Left lobe of liver (tissue), 2 donors: ENCODE measurements around the gene GTPBP10. TPM values are rescaled to one million over a fixed set of nuclear protein-coding genes. Genes with fewer than 3 reads are reported as not detected.
A peak's percentile ranks its signal among the peaks of the same experiment; 100 is the strongest.

ENCODE experiments used
- ATAC-seq: fragments of 200-7000 bp; cut with Tn5 transposase; one replicate; pipeline ENCODE4 v1.9.1; 2020; ENCODE audit warnings: mild to moderate bottlenecking, moderate library complexity
- DNase-seq: peaks from one replicate; pipeline ENCODE4 v3.0.0-alpha.2; 2020; ENCODE audit warnings: low spot score
- total RNA-seq: library from RNA; stranded (reverse); gene quantifications from one replicate; pipeline ENCODE4 v1.2.1, GENCODE V29; 2021
- donor health status: DM: no; HTN: no; CAD: no; lungs with moderate emphysema.
- donor health status: DM: no; HTN: yes; CAD: no.

The GTPBP10 gene
- total RNA-seq, 1 donor from 2014 or later = 16.7 TPM

DNA sequence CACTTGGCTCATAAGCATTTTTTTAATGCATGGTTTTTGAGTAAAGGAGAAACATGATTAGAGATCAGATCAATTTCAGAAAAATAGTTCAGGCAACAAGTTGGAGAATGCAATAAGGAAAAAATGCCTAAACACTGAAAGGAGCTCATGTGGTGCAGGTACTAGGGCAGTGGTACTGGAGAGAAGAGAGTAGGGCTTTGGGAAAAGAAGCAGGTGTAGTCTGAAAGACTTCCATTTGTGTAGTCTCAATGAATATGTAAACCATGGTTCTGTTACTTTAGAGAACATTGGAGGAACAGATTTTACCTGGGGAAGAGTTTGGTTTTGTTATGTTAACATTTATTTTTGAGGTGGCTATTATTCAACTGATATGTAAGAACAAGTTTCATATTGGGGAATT lies 5.5 kb downstream of the GTPBP10 start:
- no peak for DNase-seq
- ATAC-seq = no peak

DNA sequence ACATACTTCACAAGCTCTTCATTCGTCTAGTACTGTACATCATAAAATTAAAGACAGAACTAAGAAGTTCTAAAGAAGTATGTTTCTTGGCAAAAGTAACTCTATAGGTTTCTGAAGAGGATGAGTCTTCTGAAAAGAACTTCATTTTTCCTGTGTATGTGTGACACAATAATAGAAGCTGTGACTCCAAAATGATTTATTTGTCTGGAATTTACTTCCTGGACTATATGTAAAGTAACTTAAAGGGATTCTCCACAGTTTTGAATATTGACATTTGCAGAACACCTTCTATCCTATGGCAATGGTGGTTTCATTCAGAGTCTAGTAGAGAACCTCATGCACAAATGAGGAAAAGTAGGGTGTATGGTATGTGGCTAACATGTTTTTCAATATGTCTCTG lies 36.9 kb downstream of the GTPBP10 start:
- no peak for ATAC-seq
- DNase-seq = no peak

DNA sequence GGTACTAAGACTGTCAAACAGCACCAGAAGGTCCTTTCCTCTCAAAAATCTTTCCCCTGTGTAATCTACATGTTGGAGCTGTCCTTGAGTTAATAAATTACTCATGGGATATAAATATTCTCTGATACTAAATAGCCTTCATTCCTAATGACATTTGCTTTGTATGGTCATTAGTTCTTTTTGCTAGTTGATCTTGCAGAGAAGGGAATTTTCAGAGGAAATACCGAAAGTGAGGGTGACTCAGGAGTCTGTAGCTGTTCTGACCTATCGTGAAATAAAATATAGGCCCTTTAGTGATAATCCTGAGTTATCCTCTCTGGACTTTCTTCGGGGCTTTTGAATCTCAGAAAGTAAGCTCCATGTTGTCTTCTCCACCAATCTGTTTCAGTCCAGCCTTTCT lies 37.3 kb downstream of the GTPBP10 start:
- DNase-seq (no peak), ATAC-seq (no peak)

DNA sequence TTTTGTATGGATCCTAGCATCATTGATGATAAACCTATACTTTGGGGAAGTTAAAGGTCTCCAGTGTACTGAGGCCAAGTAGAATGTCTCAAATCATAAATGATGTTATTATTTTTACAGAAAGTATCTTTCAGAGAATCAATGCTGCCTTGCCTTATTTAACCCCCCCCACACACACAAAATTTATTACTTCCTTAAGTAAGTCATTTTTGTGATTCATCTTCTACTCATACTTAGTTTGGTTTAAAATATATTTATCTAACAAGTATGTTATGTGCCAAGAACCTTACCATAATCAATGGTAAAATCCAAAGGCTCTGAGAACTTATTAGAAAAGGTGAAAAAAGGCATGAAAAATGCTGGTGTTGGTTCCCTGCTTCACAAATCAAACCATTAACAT lies 37.9 kb downstream of the GTPBP10 start:
- ATAC-seq = no peak
- no peak for DNase-seq

DNA sequence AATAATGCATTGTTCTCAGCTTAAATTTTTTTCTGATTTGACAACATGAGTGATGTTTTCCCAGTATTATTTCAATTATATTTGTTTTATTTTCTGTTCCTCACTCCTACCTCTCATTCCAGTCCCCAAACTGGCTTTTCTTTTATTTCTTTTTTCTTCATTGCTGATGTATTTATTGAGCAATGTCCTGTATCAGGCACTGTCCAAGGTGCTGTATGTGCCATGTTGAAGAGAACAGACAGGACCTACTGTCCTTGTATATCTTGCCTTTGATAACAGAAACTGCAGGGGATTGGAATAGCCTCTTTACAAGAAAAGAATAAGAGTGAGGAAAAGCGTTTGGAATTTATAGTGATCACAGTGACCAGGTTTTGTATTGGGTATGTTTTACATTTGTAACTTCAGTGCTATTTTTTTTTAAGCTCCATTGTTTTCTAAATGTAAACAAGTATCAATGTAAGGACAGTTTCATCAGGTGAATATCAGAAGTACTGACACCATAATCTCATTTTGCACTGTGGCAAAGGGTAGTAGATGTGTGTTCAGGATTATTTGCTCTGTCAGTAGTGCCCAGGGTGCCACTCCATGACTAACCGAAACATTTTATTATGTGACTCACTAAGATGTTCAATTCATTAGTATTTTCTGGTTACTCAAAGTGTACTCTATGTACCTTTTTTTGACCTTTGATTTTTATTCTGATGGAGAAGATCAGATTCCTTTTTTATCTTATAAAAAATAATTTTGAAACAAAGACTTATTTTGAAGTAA lies 41.1 kb downstream of the GTPBP10 start:
- ATAC-seq = peak; percentile 27

DNA sequence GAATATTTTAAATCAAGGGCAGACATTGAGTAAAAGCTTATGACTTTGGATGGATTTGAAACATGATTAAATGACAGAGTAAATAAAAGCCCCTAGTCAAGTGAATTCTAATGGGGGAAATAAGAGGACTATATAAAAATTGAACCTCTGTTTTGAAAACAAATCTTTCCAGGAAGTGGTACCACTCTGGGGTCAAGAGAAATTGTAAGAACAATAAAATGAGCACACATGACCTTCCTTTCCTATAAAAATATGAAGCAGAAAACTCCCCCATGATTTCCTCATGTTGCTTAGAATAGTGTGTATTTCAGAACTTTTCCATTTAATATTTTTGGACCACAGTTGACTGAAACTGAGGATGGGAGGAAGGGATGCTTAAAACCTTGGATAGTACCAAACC lies 44.4 kb downstream of the GTPBP10 start:
- DNase-seq = no peak
- no peak for ATAC-seq

More for the DNA sequence above, 41.1 kb downstream of the GTPBP10 start:
- no peak for DNase-seq

DNA sequence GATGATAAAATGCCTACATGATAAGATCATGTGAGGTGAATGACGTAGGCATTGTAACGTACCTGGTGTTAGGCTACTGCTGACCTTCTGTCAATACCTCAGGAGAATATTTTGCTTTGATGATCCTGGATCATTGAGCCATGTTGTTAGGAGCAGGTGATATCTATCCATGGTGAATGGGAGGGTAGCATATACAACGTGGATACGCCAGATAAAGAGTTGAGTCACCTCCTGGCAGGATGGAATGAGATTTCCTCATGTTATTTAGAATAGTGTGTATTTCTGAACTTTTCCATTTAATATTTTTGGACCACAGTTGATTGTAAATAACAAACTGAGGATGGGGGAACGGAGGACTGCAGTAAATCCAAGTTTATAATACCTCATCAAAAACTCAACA lies 45.0 kb downstream of the GTPBP10 start:
- ATAC-seq (no peak), DNase-seq (no peak)

DNA sequence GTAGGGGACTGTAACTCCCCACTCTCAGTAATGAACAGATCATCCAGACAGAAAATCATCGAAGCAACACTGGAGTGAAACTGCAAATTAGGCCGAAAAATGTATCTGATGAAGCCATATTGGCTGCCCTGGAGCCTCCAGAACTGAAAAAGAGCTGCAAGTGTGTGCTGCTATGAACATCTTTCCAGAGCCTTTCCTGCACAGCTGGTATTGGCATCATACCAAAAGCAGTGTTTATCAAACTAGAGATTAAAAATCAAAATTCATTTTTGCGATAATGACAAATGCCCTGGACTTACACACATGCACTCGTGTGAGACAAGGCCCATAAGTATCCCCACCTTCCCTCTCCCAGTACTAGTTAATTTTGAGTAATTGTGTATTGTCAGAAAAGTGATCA lies 49.9 kb downstream of the GTPBP10 start:
- ATAC-seq (no peak), DNase-seq (no peak)

DNA sequence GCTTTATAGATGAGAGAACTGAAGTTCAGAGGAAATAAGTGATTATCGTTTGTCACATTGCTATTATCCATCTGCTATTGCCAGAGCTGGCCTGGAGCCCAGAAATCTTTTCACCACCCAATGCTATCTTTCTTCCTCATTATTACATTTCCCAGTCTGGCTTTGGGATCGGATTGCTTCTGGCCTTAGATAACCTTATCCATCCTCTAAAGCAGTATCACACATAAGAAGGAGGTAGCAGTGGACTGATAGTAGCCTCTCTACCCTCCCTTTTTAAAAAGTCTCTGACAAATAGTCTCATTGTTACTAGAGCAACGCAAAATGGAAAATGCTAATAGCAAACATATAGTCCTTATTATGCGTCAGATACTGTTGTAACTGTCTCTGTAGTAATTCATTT lies 55.5 kb downstream of the GTPBP10 start:
- ATAC-seq = no peak
- DNase-seq = no peak

DNA sequence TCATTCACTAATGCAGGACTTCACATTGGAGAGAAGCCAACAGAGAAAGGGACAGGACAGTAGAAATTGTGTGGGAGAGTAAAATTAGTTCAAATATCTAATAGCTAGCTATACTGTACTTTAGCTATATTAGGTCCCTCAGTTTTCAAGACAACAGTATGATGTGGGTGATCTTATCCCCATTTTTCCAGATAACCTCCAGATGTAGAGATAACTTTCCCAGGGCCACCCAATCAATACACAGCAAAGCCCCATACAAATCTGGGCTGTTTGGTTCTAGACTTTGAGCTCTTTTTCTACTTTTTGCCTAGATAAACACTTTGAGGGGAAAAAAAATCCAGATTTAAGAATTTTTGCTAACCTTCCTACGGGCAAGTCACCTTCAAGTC lies 56.3 kb downstream of the GTPBP10 start:
- ATAC-seq (no peak), DNase-seq (no peak)

DNA sequence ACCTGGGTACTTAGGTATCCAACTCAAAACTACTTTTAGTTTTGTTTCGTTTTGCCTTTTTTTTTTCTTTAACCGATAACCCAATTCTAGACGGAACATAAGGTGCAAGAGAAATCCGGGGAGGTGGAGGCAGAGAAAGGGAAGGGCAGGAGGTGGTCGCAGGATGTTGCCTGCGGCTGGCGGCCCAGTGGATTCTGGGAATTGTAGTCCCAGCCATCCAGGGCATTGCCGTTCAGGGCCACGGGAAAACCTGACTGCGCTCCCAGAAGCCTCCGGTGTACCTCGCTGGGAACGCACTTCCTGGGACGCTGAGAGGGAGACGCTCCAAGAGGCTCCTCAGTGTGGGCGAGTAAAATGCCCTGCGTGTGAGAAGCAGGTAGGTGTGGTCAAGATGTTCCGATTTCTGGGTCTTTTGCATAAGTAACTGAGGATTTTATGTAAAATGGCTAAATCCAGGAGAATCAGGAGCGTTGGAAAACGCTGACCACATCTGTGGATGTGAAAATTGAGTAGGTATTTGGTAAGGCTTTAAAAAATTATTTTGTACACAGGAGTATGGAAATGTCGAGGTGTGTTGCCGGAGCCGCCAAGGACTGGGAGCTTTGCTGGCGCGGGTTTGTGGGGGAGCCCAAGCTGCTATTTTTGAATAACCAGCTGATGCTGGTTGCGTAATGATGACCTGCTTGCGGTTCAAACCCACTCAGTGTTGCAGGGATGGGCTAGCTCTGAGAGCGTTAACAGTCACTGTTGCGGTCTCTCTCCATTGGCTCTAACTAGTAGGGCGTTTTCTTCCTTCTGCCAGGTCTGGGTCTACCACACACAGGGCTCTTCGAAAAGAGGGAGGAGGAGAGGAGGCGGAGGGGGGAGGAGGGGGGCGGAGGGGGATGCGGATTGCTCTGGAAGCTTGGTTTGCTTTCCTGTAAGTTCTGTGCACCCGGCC lies 56.9 kb downstream of the GTPBP10 start, which contains the start of gene CLDN12:
Gene CLDN12 (plus strand): TSS at position 288 of the 940 bp plus-strand sequence. CDS start 9,216 bp downstream, outside the sequence.
- DNase-seq (peak; percentile 91), ATAC-seq (peak; percentile 97)

DNA sequence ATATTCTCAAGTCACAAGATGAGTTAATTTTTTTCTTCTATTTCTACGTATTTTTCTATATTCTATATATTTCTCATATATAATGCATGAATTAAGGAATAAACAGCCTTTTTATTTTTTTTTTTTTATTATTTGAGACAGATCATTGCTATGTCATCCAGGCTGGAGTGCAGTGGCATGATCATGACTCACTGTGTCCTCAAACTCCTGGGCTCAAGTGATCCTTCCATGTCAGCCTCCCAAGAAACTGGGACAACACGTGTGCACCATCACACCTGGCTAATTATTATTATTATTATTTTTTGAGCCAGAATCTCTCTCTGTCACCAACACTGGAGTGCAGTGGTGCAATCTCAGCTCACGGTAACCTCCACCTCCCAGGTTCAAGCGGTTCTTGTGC lies 58.3 kb downstream of the GTPBP10 start:
- no peak for ATAC-seq
- no peak for DNase-seq

DNA sequence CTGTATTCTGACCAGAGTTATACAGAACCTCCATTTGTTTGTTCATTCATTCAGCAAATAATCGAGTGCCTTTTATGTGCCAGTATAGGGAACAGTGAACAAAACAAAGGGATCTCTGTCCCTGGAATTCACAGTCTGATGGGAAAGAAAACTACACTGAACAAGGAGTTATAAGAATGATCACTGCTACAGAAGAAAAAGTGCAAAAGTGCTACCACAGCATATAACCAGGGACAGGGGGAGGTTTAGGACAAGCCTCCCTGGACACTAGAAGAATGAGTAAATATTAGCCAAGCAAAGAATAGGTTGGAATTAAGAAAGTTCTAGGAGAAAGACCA lies 60.9 kb downstream of the GTPBP10 start:
- ATAC-seq = no peak

DNA sequence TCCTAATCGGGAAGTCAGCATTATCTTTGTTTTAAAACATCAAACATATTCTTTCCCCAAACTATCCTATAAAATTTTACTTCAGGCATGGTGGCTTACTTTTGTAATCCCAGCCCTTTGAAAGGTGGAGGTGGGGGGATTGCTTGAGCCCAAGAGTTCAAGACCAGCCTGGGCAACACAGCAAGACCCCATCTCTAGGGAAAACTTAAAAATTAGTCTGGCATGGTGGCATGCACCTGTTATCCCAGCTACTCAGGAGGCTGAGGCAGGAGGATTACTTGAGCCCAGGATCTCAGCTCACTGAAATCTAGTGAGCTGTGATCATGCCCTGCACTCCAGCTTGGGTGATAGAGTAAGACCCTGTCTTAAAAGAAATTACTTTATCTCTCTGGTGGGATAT lies 61.6 kb downstream of the GTPBP10 start:
- no peak for DNase-seq
- no peak for ATAC-seq

More for the DNA sequence above, 60.9 kb downstream of the GTPBP10 start:
- no peak for DNase-seq

DNA sequence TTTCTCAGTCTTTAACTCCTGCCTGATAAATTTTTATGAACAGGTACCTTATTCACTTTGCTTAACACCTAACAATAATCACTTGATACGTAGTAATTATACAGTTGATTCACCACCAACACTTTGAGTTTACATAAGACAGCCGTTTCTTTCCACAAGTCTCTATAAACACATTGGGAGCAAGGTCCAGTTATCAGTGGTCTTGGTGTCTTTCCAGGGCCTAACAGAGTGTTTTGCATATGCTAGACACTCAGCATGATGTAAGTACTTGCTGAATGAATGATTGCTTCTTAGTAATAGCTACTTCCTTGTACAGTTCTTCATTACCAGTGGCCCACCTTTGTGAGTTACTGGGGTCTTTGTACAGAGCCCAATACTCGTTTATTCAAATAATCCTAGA lies 63.2 kb downstream of the GTPBP10 start:
- ATAC-seq (peak; percentile 81), DNase-seq (peak; percentile 61)

DNA sequence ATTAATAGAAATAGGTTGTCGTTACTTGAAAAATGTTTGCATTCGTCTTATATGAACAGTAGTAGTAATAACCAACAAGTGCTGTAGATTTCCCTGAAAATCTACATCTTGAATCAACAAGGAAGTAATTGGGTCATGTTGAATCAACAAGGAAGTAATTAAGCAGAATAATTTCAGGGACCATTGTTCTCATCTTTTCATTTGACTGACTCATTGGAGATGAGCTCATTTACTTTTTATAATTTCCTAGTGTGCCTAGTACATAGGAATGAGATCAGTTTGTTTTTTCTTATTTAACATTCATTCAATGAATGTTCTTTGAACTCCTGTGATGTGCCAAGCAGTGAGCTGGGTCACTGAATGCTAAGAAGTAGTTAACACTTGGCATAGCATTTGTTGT lies 65.0 kb downstream of the GTPBP10 start:
- DNase-seq (no peak), ATAC-seq (no peak)

DNA sequence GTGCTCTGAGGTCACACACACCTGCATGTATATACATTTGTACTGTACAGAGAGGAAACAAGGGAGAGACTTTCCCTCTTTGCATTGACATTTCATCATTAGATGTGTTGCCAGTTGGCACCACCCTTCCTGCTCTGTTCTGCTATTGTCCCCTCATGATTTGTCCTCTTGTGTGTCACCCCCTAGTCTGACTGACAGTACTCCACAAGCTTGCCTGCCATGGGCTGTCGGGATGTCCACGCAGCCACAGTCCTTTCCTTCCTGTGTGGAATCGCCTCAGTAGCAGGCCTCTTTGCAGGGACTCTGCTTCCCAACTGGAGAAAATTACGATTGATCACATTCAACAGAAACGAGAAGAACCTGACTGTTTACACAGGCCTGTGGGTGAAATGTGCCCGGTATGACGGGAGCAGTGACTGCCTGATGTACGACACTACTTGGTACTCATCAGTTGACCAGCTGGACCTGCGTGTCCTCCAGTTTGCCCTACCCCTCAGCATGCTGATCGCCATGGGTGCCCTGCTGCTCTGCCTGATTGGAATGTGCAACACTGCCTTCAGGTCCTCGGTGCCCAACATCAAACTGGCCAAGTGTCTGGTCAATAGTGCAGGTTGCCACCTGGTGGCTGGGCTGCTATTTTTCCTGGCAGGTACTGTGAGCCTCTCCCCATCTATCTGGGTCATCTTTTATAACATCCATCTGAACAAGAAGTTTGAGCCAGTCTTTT lies 66.1 kb downstream of the GTPBP10 start:
- peak; percentile 94 for ATAC-seq
- peak; percentile 77 for DNase-seq

DNA sequence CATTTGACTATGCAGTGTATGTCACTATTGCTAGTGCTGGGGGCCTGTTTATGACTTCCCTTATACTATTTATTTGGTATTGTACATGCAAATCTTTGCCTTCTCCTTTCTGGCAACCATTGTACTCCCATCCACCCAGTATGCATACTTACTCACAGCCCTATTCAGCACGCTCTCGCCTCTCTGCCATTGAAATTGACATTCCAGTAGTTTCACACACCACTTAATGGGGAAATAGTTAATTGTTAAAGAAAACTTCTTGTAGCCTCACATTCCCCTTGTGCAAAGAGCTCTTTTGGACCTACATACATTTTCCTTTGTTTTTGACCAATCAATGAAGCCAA lies 66.6 kb downstream of the GTPBP10 start:
- DNase-seq (no peak), ATAC-seq (no peak)

DNA sequence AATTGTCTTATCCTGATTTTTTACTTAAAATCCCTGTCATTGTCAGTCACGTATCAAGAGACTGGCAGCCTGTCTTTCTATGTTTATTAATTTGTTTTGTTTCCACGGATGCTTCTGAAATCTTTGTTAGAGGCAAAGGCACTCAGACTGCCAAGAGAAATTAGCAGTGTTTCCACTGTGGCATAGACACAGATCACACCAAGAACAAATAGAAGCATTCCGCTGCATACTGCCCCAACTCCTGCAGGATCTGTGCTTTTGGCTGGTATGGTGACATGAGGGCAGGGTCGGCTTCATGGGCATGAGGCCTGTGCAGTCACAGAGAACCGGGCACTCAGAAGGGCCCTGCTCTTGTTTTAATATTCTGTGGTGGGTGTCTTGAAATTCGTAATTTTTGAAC lies 75.1 kb downstream of the GTPBP10 start:
- DNase-seq (no peak), ATAC-seq (no peak)

DNA sequence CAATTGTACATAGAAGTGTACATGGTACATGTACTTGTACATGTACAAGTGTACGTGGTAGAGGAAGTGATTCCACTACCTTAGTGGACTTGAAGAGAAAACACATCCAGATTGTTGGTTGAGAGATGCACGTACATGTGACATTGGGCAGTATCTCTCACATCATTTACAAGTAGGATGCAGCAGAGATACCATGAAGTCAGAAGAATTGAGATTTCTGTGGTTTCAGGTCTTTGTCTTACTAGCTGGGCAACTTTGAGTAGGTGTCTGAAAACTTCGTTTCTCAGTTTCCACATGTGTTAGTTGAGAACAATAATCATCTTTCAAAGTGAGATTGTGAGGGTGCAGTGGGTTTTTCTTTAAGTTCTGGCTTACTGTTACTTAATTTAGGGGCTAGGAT lies 78.2 kb downstream of the GTPBP10 start:
- no peak for ATAC-seq

DNA sequence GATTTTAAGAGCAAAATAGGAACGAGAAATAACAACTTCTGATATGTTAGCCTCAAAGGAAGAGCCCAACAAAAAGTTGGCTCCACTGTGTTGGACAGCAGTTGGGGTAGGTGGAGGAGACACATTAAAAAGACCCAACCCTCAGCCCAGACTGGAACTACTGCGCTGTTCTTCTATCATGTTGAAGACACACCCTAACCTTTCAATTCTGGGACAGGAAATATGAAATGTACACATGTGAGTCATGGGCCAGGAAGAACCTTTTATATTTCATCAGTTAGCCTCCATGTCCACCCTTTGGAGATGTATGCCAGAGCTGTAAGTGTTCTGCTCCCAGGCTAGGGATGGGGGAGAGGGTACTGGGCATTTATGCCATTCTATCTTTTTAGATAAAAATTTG lies 78.9 kb downstream of the GTPBP10 start:
- no peak for DNase-seq
- no peak for ATAC-seq

More for the DNA sequence above, 78.2 kb downstream of the GTPBP10 start:
- DNase-seq = no peak
